ENCODE measurements around the gene CYP24A1. TPM values are rescaled to one million over a fixed set of nuclear protein-coding genes. Genes with fewer than 3 reads are reported as not detected.
"Not testable (repeated sequence)": the region's sequence is repeated elsewhere in the genome, so short reads cannot be mapped to it uniquely, and the experiment has no call there.

Gene CYP24A1
- total RNA-seq, 1 experiment from 2014 or later = 0.28 TPM

DNA sequence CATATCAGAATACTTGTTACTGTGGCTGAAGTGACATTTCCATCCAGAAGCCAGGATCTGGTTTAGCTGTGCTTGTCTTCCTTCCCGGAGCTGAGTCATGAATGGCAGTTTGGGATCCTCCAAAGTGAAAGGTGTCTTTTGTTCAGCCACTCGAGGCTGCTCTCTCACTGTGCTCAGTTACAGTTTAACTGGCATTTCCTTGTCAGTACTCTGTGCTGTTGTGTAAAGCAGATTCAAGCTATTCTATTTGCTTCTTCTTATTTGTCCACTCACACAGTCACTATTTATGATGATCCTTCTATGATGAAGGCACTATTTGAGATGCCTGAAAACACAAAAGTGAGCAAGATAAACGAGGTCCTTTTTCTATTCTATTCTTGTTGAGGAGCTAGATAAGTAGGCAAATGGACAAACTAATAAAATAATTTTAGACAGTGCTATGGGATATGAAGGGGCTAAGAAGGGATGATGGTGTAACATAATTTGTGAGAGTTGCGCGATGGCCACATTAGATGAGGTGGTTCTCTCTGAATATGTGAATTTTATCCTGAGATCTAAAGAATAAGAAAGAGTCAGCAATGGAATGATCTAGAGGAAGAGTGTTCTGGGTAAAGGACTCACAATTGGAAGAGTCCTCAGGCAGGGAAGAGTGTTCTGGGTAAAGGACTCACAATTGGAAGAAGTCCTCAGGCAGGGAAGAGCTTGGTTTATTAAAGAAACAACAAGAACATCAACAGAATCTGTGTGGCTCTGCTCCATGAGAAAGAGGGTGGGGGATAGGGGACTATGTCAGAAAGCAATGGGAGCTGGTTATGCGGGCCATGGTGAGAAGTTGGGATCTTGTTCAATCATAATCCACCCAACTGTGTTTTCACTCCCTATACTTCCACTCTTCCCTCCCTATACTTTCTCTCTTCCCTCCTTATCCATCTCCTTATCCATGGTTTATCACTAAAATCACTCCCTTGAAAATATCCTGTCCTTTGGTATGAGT, 40.1 kb downstream of the CYP24A1 start:
- no peaks in the 10 kb centered on the region for H3K36me3 Mint-ChIP-seq (ENCODE audit: insufficient read depth, unreplicated experiment)
- H3K27me3 Mint-ChIP-seq (ENCODE audit: insufficient read depth, unreplicated experiment) = no peaks in the 10 kb centered on the region
- CTCF ChIA-PET = interaction anchor here (0.6 to 3.8 kb wide), 19 partner anchors 13 to 461 kb away, joined by 3 to 30 read pairs (median 5); partner anchors contain the start of gene PFDN4
- intact Hi-C loops (cut with micrococcal nuclease) = no loop called here
- no peak overlapping the region for H3K4me3 Mint-ChIP-seq (ENCODE audit: unreplicated experiment)
- TF ChIP-seq CTCF (IDR thresholded peaks at IDR 0.05; ENCODE audit: unreplicated experiment) = no peak
- peak; percentile 54 for DNase-seq (ENCODE audit: unreplicated experiment)
- H3K4me1 Mint-ChIP-seq (ENCODE audit: insufficient read depth, unreplicated experiment) = no peaks in the 10 kb centered on the region
- POLR2A ChIA-PET = interaction anchor here (0.7 to 3.2 kb wide), 29 partner anchors 7 to 511 kb away, joined by 3 to 78 read pairs (median 4); no protein-coding TSS in a partner anchor
- no TSS peak for BruUV-seq (replicated peaks)
- H3K27ac Mint-ChIP-seq (ENCODE audit: low read depth, unreplicated experiment) = no peak overlapping the region
- H3K9me3 Mint-ChIP-seq (ENCODE audit: unreplicated experiment) = no peaks in the 10 kb centered on the region

DNA sequence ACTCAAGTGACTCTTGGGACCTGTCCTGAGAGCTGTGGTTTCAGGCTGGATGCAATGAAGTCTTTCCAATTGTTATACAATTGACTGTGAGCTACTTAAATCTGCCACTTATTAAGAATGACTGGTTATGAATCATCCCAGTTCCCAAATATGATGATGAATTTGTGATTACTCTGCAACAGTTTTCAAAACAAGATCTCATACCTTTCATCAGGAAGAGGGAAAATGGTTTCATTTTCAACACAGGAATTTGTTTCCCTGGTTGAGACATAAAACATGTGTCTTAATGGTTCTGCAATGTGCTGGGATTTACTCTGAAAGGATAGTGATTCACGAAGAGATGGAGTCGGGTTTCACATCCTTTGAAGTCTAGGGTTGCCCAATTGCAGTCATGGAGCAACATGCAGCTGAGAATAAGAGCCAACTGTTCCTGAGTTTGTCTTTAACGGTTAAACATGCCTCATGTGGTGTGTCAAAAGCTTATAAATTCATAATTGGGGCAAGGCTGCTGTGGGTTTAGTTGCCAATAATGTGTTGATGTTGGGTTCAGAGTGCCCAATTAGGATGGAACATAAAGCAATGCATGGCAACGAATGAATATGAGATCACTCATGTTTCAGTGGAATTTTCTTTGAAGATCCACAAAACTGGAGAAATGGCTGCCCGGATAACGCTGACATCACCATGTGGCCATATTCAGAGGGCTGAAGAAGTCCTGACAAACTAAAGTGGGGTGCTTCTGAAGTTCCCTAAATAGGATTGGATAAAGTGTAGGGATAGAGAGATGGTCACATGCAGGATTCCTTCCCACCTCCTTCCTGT, 41.0 kb downstream of the CYP24A1 start:
- intact Hi-C loops (cut with micrococcal nuclease) = loop anchor here (1.0 kb wide), 1 partner anchor 10 kb away; no protein-coding TSS in a partner anchor
- no peak for TF ChIP-seq CTCF (IDR thresholded peaks at IDR 0.05; ENCODE audit: unreplicated experiment)
- peaks cover 8% of the 10 kb centered on the region for H3K4me1 Mint-ChIP-seq (ENCODE audit: insufficient read depth, unreplicated experiment)
- POLR2A ChIA-PET = interaction anchor here (0.6 to 3.2 kb wide), 36 partner anchors 7 to 520 kb away, joined by 3 to 78 read pairs (median 4); partner anchors contain the start of gene PFDN4
- H3K27me3 Mint-ChIP-seq (ENCODE audit: insufficient read depth, unreplicated experiment) = no peaks in the 10 kb centered on the region
- H3K27ac Mint-ChIP-seq (ENCODE audit: low read depth, unreplicated experiment) = no peak overlapping the region
- no peaks in the 10 kb centered on the region for H3K36me3 Mint-ChIP-seq (ENCODE audit: insufficient read depth, unreplicated experiment)
- DNase-seq (ENCODE audit: unreplicated experiment) = peak; percentile 99
- no TSS peak for BruUV-seq (replicated peaks)
- no peak overlapping the region for H3K4me3 Mint-ChIP-seq (ENCODE audit: unreplicated experiment)
- CTCF ChIA-PET = interaction anchor here (0.7 to 3.8 kb wide), 20 partner anchors 12 to 358 kb away, joined by 3 to 30 read pairs (median 4); partner anchors contain the start of gene PFDN4
- no peaks in the 10 kb centered on the region for H3K9me3 Mint-ChIP-seq (ENCODE audit: unreplicated experiment)

GRCh38 chr20:54131675-54132611, 41.8 kb downstream of the CYP24A1 start:
- H3K36me3 Mint-ChIP-seq (ENCODE audit: insufficient read depth, unreplicated experiment) = no peaks in the 10 kb centered on the region
- intact Hi-C loops (cut with micrococcal nuclease) = loop anchor here (1.0 kb wide), 1 partner anchor 9 kb away; no protein-coding TSS in a partner anchor
- TSS peak; percentile 53 for BruUV-seq (replicated peaks)
- no peaks in the 10 kb centered on the region for H3K27me3 Mint-ChIP-seq (ENCODE audit: insufficient read depth, unreplicated experiment)
- H3K27ac Mint-ChIP-seq (ENCODE audit: low read depth, unreplicated experiment) = no peak overlapping the region
- ChIA-PET POLR2A (interaction anchor here (0.6 to 3.2 kb wide), 28 partner anchors 9 to 519 kb away, joined by 3 to 78 read pairs (median 5); partner anchors contain the start of gene PFDN4), CTCF (interaction anchor here (0.6 to 3.8 kb wide), 15 partner anchors 17 to 1245 kb away, joined by 3 to 30 read pairs (median 4); partner anchors contain the start of gene PFDN4)
- DNase-seq (ENCODE audit: unreplicated experiment) = no peak
- H3K4me3 Mint-ChIP-seq (ENCODE audit: unreplicated experiment) = no peak overlapping the region
- no peak for TF ChIP-seq CTCF (IDR thresholded peaks at IDR 0.05; ENCODE audit: unreplicated experiment)
- H3K4me1 Mint-ChIP-seq (ENCODE audit: insufficient read depth, unreplicated experiment) = peaks cover 12% of the 10 kb centered on the region
- no peaks in the 10 kb centered on the region for H3K9me3 Mint-ChIP-seq (ENCODE audit: unreplicated experiment)

DNA sequence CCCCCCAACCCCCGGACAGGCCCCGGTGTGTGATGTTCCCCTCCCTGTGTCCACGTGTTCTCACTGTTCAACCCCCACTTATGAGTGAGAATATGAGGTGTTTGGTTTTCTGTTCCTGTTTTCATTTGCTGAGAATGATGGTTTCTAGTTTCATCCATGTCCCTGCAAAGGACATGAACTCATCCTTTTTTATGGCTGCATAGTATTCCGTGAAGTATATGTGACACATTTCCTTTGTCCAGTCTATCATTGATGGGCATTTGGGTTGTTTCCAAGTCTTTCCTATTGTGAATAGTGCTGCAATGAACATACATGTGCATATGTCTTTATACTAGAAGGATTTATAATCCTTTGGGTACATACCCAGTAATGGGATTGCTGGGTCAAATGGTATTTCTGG, 42.7 kb downstream of the CYP24A1 start:
- ChIA-PET POLR2A (interaction anchor here (2.4 to 3.2 kb wide), 4 partner anchors 9 to 50 kb away, joined by 13 to 78 read pairs (median 62); no protein-coding TSS in a partner anchor), CTCF (interaction anchor here (0.6 to 3.8 kb wide), 4 partner anchors 30 to 1244 kb away, joined by 3 to 21 read pairs (median 12); no protein-coding TSS in a partner anchor)
- BruUV-seq (replicated peaks); H3K4me3 Mint-ChIP-seq (ENCODE audit: unreplicated experiment); H3K36me3 Mint-ChIP-seq (ENCODE audit: insufficient read depth, unreplicated experiment); H3K27me3 Mint-ChIP-seq (ENCODE audit: insufficient read depth, unreplicated experiment); H3K9me3 Mint-ChIP-seq (ENCODE audit: unreplicated experiment); DNase-seq (ENCODE audit: unreplicated experiment); intact Hi-C loops (cut with micrococcal nuclease); H3K27ac Mint-ChIP-seq (ENCODE audit: low read depth, unreplicated experiment): not testable (repeated sequence)
- H3K4me1 Mint-ChIP-seq (ENCODE audit: insufficient read depth, unreplicated experiment) = peaks cover 12% of the 10 kb centered on the region
